SK-N-SH treated with all-trans-retinoic acid at 6 μM for 48 hours (cell line): ENCODE measurements around the gene CARD8.

Experiments used
- ATAC-seq: fragments of 200-7000 bp; cut with Tn5 transposase; 3 replicates; pipeline ENCODE4 v1.9.1; 2020; ENCODE audit warnings: mild to moderate bottlenecking, moderate library complexity
- BACH2 ChIP-seq: fragments of 250-450 bp; sonication (Bioruptor Pico); IDR thresholded peaks from 2 replicates; pipeline ENCODE4 v1.9.0; 2021; ENCODE audit warnings: mild to moderate bottlenecking, borderline replicate concordance
- CSDC2 ChIP-seq: fragments of 250-450 bp; sonication (Bioruptor Pico); IDR thresholded peaks from 2 replicates; pipeline ENCODE4 v1.5.0; 2020; ENCODE audit warnings: mild to moderate bottlenecking, moderate library complexity
- ESRRG ChIP-seq: fragments of 250-450 bp; sonication (Bioruptor Pico); IDR thresholded peaks from 2 replicates; pipeline ENCODE4 v1.6.1; 2021; ENCODE audit warnings: mild to moderate bottlenecking
- GLIS3 ChIP-seq: fragments of 250-450 bp; sonication (Bioruptor Pico); IDR thresholded peaks from 2 replicates; pipeline ENCODE4 v1.5.0; 2020; ENCODE audit warnings: mild to moderate bottlenecking, moderate library complexity
- ISL1 ChIP-seq: fragments of 250-450 bp; sonication (Bioruptor Pico); IDR thresholded peaks from 2 replicates; pipeline ENCODE4 v2.1.2; 2022; ENCODE audit warnings: mild to moderate bottlenecking, moderate library complexity
- OSR1 ChIP-seq: fragments of 250-450 bp; sonication (Bioruptor Pico); IDR thresholded peaks from 2 replicates; pipeline ENCODE4 v1.8.0; 2022; ENCODE audit warnings: moderate library complexity, mild to moderate bottlenecking, inconsistent platforms
- PPARA ChIP-seq: fragments of 250-450 bp; sonication (Bioruptor Pico); IDR thresholded peaks from 2 replicates; pipeline ENCODE4 v1.5.0; 2020; ENCODE audit warnings: mild to moderate bottlenecking, borderline replicate concordance
- RARB ChIP-seq: fragments of 250-450 bp; sonication (Bioruptor Pico); IDR thresholded peaks from 2 replicates; pipeline ENCODE4 v1.8.0; 2021; ENCODE audit warnings: mild to moderate bottlenecking, moderate library complexity
- SNAI2 ChIP-seq: fragments of 250-450 bp; sonication (Bioruptor Pico); IDR thresholded peaks from 2 replicates; pipeline ENCODE4 v1.5.0; 2020; ENCODE audit warnings: mild to moderate bottlenecking, moderate library complexity
- TCF4 ChIP-seq: fragments of 250-450 bp; sonication (Bioruptor Pico); IDR thresholded peaks from 2 replicates; pipeline ENCODE4 v1.8.0; 2021; ENCODE audit warnings: mild to moderate bottlenecking, moderate library complexity, borderline replicate concordance
- TOX ChIP-seq: fragments of 250-450 bp; sonication (Bioruptor Pico); IDR thresholded peaks from 2 replicates; pipeline ENCODE4 v1.8.0; 2021; ENCODE audit warnings: mild to moderate bottlenecking, moderate library complexity, borderline replicate concordance
- ZC3H10 ChIP-seq: fragments of 250-450 bp; sonication (Bioruptor Pico); IDR thresholded peaks from 2 replicates; pipeline ENCODE4 v1.5.1; 2021; ENCODE audit warnings: mild to moderate bottlenecking, moderate library complexity
- ZFP3 ChIP-seq: fragments of 250-450 bp; sonication (Bioruptor Pico); IDR thresholded peaks from 2 replicates; pipeline ENCODE4 v1.5.0; 2020; ENCODE audit warnings: mild to moderate bottlenecking, moderate library complexity
- ZFP30 ChIP-seq: fragments of 450-650 bp; formaldehyde crosslinking; IDR thresholded peaks from 2 replicates; pipeline ENCODE4 v1.5.0; 2022; ENCODE audit warnings: mild to moderate bottlenecking, moderate library complexity
- ZNF565 ChIP-seq: fragments of 450-650 bp; formaldehyde crosslinking; conservative IDR thresholded peaks from 2 replicates; pipeline ENCODE4 v1.5.0; 2020; ENCODE audit warnings: low read depth, mild to moderate bottlenecking, moderate library complexity
- ZNF70 ChIP-seq: fragments of 450-650 bp; formaldehyde crosslinking; IDR thresholded peaks from 2 replicates; pipeline ENCODE4 v1.5.0; 2020; ENCODE audit warnings: mild to moderate bottlenecking, moderate library complexity
- ZNF8 ChIP-seq: fragments of 450-650 bp; formaldehyde crosslinking; IDR thresholded peaks from 2 replicates; pipeline ENCODE4 v1.5.0; 2020; ENCODE audit warnings: mild to moderate bottlenecking, moderate library complexity
- TF ChIP-seq, protein P1 (sequence below): fragments of 250-450 bp; sonication (Bioruptor Pico); IDR thresholded peaks from 2 replicates; pipeline ENCODE4 v1.8.0; 2020; ENCODE audit warnings: mild to moderate bottlenecking, moderate library complexity, borderline replicate concordance
- TF ChIP-seq, protein P2 (sequence below): fragments of 250-450 bp; sonication (Bioruptor Pico); IDR thresholded peaks from 2 replicates; pipeline ENCODE4 v1.5.1; 2021; ENCODE audit warnings: mild to moderate bottlenecking, moderate library complexity
- TF ChIP-seq, protein P3 (sequence below): fragments of 250-450 bp; sonication (Bioruptor Pico); IDR thresholded peaks from 2 replicates; pipeline ENCODE4 v1.8.0; 2021; ENCODE audit warnings: low read depth, mild to moderate bottlenecking, moderate library complexity, borderline replicate concordance
- TF ChIP-seq, protein P4 (sequence below): fragments of 250-450 bp; sonication (Bioruptor Pico); IDR thresholded peaks from 2 replicates; pipeline ENCODE4 v1.5.0; 2020; ENCODE audit warnings: mild to moderate bottlenecking, moderate library complexity
- TF ChIP-seq, protein P5 (sequence below): fragments of 250-450 bp; sonication (Bioruptor Pico); IDR thresholded peaks from 2 replicates; pipeline ENCODE4 v1.5.1; 2020; ENCODE audit warnings: low read depth, mild to moderate bottlenecking, moderate library complexity

CARD8 gene

DNA sequence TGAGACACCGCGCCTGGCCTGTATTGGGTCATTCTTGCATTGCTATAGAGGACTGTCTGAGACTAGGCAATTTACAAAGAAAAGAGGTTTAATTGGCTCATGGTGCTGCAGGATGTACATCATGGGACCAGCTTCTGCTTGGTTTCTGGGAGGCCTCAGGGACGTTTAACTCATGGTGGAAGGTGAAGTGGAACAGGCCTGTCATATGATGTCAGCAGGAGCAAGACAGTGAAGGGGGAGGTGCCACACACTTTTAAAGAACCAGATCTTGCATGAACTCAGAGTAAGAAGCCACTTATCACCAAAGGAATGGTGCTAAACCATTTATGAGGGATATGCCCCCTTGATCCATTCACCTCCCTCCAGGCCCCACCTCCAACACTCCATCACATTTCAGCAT lies 18.7 kb downstream of the CARD8 start:
- TF ChIP-seq TOX (CRISPR knock-in tag) (no peak), ZNF70 (no peak), ZFP3 (no peak), ZFP30 (CRISPR knock-in tag) (no peak), GLIS3 (no peak), ESRRG (CRISPR knock-in tag) (no peak), SNAI2 (no peak), ISL1 (CRISPR knock-in tag) (no peak), TCF4 (CRISPR knock-in tag) (no peak), OSR1 (CRISPR knock-in tag) (no peak), ZNF8 (CRISPR knock-in tag) (no peak), PPARA (no peak), RARB (no peak), CSDC2 (CRISPR knock-in tag) (no peak), ZC3H10 (CRISPR knock-in tag) (no peak)
- TF ChIP-seq, protein P1, sequence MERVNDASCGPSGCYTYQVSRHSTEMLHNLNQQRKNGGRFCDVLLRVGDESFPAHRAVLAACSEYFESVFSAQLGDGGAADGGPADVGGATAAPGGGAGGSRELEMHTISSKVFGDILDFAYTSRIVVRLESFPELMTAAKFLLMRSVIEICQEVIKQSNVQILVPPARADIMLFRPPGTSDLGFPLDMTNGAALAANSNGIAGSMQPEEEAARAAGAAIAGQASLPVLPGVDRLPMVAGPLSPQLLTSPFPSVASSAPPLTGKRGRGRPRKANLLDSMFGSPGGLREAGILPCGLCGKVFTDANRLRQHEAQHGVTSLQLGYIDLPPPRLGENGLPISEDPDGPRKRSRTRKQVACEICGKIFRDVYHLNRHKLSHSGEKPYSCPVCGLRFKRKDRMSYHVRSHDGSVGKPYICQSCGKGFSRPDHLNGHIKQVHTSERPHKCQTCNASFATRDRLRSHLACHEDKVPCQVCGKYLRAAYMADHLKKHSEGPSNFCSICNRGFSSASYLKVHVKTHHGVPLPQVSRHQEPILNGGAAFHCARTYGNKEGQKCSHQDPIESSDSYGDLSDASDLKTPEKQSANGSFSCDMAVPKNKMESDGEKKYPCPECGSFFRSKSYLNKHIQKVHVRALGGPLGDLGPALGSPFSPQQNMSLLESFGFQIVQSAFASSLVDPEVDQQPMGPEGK (CRISPR knock-in tag): no peak
- TF ChIP-seq, protein P2, sequence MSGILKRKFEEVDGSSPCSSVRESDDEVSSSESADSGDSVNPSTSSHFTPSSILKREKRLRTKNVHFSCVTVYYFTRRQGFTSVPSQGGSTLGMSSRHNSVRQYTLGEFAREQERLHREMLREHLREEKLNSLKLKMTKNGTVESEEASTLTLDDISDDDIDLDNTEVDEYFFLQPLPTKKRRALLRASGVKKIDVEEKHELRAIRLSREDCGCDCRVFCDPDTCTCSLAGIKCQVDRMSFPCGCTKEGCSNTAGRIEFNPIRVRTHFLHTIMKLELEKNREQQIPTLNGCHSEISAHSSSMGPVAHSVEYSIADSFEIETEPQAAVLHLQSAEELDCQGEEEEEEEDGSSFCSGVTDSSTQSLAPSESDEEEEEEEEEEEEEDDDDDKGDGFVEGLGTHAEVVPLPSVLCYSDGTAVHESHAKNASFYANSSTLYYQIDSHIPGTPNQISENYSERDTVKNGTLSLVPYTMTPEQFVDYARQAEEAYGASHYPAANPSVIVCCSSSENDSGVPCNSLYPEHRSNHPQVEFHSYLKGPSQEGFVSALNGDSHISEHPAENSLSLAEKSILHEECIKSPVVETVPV: no peak
- TF ChIP-seq, protein P3, sequence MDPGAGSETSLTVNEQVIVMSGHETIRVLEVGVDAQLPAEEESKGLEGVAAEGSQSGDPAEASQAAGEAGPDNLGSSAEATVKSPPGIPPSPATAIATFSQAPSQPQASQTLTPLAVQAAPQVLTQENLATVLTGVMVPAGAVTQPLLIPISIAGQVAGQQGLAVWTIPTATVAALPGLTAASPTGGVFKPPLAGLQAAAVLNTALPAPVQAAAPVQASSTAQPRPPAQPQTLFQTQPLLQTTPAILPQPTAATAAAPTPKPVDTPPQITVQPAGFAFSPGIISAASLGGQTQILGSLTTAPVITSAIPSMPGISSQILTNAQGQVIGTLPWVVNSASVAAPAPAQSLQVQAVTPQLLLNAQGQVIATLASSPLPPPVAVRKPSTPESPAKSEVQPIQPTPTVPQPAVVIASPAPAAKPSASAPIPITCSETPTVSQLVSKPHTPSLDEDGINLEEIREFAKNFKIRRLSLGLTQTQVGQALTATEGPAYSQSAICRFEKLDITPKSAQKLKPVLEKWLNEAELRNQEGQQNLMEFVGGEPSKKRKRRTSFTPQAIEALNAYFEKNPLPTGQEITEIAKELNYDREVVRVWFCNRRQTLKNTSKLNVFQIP: no peak
- TF ChIP-seq, protein P4, sequence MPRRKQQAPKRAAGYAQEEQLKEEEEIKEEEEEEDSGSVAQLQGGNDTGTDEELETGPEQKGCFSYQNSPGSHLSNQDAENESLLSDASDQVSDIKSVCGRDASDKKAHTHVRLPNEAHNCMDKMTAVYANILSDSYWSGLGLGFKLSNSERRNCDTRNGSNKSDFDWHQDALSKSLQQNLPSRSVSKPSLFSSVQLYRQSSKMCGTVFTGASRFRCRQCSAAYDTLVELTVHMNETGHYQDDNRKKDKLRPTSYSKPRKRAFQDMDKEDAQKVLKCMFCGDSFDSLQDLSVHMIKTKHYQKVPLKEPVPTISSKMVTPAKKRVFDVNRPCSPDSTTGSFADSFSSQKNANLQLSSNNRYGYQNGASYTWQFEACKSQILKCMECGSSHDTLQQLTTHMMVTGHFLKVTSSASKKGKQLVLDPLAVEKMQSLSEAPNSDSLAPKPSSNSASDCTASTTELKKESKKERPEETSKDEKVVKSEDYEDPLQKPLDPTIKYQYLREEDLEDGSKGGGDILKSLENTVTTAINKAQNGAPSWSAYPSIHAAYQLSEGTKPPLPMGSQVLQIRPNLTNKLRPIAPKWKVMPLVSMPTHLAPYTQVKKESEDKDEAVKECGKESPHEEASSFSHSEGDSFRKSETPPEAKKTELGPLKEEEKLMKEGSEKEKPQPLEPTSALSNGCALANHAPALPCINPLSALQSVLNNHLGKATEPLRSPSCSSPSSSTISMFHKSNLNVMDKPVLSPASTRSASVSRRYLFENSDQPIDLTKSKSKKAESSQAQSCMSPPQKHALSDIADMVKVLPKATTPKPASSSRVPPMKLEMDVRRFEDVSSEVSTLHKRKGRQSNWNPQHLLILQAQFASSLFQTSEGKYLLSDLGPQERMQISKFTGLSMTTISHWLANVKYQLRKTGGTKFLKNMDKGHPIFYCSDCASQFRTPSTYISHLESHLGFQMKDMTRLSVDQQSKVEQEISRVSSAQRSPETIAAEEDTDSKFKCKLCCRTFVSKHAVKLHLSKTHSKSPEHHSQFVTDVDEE (CRISPR knock-in tag): no peak
- TF ChIP-seq, all 23 proteins: peak for 0
- ATAC-seq: no peak

DNA sequence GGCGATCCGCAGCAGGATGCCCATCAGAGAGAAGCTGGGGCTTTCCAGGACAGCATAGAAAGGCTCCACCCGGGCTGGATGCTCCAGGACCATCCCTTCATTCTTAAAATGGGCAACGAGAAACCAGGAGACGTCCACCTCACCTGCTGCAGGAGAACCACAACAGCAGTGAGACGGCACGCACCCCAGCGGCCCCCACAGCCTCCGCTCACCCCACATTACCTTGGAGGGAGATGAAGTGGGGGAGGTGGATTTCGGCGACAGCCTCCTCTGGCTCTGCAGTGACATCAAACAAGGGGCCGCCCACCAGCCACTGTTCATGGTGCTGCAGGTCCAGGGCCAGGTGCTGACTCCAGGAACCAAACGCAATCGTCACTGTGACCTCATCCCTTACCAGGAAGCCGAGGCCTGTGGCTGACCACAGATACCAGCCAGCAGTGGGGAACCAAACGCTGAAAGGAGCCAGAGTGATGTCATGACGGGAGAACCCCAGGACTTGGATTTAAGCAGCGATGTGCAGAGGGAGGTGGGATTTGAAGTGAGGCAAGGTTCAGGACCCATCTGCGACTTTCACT lies 25.1 kb downstream of the CARD8 start:
- no peak for TF ChIP-seq ISL1 (CRISPR knock-in tag)
- no peak for TF ChIP-seq ESRRG (CRISPR knock-in tag)
- TF ChIP-seq, protein P2: no peak
- no peak for TF ChIP-seq TCF4 (CRISPR knock-in tag)
- no peak for TF ChIP-seq ZFP30 (CRISPR knock-in tag)
- TF ChIP-seq ZNF565 (CRISPR knock-in tag): no peak
- TF ChIP-seq PPARA: no peak
- TF ChIP-seq TOX (CRISPR knock-in tag): no peak
- no peak for ATAC-seq

DNA sequence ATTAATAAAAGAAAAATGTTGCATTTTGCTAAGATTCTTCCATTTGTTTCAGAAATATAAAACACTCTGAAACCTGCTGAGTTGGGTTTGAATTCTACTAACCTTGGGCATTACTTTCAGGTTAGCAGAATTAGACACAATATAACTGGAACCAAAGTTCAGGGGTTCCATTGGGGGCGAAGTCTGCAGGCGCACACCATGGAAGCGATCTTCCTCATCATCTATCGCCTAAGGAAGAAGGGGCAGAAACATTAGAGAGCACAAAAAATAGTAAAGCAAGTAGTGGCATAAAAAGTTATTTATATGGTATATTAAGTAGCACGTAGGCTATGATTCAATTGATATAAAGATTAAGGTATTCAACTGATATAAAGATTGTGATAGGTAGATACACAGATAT lies 34.1 kb downstream of the CARD8 start:
- no peak for TF ChIP-seq TOX (CRISPR knock-in tag)
- TF ChIP-seq, protein P2: no peak
- no peak for TF ChIP-seq BACH2 (CRISPR knock-in tag)
- no peak for TF ChIP-seq CSDC2 (CRISPR knock-in tag)
- no peak for TF ChIP-seq RARB
- no peak for TF ChIP-seq ZFP30 (CRISPR knock-in tag)
- no peak for TF ChIP-seq GLIS3
- no peak for TF ChIP-seq ZNF565 (CRISPR knock-in tag)
- TF ChIP-seq, protein P4 (CRISPR knock-in tag): no peak
- TF ChIP-seq, protein P5, sequence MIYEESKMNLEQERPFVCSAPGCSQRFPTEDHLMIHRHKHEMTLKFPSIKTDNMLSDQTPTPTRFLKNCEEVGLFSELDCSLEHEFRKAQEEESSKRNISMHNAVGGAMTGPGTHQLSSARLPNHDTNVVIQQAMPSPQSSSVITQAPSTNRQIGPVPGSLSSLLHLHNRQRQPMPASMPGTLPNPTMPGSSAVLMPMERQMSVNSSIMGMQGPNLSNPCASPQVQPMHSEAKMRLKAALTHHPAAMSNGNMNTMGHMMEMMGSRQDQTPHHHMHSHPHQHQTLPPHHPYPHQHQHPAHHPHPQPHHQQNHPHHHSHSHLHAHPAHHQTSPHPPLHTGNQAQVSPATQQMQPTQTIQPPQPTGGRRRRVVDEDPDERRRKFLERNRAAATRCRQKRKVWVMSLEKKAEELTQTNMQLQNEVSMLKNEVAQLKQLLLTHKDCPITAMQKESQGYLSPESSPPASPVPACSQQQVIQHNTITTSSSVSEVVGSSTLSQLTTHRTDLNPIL (CRISPR knock-in tag): no peak
- TF ChIP-seq ZC3H10 (CRISPR knock-in tag): no peak
- no peak for TF ChIP-seq OSR1 (CRISPR knock-in tag)
- TF ChIP-seq, all 23 proteins: peak for 0
- ATAC-seq: no peak
